Stimulated activated naive CD8-positive, alpha-beta T cell treated with anti-CD3 and anti-CD28 coated beads, Interleukin-15, Interleukin-2, amounts not matched to agents 100 U/mL and 50 U/mL, for 24 hours (primary cell): ENCODE measurements around the gene ARL5A.

ENCODE experiments used
- ATAC-seq: fragments of 150-1000 bp; cut with Tn5 transposase; one replicate; pipeline ENCODE4 v1.10.0; 2021
- DNase-seq: peaks from one replicate; pipeline ENCODE4 v3.0.0; 2021

The ARL5A gene

DNA sequence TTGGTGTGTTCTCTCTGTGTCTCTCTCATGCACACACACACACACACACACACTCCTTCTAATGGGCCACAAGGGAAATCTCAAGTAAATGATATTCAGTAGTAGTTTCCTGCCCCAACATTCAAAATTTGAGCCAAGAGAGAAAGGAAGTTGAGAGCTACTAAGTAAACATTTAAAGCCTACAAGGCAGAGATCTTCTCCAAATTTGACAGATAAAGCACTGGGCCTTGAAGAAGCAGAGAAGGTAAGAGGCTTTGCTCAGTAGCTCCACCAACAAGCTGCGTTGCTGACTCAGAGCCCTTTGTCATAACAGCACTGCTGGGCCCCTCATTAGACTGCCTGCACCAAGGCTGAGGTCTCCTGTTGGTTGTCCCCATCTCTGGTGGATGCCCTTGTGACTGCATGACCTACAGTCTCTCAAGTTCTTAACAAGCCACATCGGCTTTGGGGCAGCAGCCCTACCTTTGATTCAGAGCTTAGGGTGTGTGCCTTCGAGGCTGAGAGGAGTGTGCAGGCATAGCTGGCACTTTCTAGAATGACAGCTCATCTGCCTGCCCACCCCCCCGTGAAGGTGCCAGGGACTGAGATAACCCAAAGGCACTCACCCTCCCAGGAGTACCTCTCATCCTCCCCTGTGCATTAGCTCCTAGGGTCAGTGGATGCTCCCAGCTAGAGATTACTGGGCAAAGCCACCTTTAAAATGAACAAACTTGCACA is 61.6 kb downstream of the ARL5A start:
- DNase-seq (peak; percentile 28), ATAC-seq (peak; percentile 84)

DNA sequence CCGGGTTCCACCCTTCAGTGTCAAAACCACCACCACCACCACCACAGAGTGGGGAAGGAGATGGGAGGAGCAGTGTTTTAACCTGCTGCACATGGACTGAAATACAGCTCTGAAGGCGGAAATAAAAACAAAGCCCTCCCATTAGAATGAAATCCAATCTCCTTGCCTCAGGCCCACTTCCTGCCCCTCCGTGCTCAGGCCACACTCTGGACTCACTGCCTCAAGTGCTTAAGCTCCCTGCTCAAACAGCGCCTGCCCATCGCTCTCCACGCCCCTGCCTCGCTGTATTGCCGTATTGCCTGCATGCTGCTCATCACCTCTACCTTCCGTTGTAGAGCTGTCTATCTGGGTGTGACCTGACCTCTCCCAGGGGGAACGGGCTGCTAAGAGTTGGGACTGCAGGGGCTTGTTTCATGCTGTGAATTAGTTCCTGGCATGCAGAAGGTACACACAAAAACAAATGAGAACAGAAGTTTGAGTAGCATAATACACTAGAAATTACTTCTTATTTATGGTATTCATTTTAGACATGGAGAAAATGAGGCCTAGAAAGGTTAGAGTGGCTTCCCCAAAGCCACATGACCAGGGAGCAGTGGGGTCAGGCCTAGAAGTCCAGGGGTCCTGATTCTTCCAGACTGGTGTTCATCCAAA is 62.3 kb downstream of the ARL5A start:
- DNase-seq, result no peak
- ATAC-seq, result no peak

DNA sequence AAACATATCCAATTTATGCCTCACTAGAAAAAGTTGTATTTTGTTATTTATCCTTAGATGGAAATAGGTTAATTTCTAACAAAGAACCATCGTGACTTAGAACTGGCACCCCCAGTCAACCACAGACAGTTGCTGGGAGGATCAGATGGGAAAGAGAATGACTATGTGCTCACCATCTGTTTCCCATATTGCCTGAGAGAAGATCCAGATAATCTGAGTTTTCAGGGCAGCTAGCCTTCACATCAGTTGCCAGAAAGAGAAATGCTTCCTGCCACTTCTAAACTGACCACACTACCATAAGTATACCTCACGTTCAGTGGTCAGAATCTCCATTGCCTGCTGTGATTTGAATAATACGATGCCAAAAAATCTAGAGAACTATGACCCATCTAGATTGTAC is 65.5 kb downstream of the ARL5A start:
- ATAC-seq, result no peak
- DNase-seq, result no peak

DNA sequence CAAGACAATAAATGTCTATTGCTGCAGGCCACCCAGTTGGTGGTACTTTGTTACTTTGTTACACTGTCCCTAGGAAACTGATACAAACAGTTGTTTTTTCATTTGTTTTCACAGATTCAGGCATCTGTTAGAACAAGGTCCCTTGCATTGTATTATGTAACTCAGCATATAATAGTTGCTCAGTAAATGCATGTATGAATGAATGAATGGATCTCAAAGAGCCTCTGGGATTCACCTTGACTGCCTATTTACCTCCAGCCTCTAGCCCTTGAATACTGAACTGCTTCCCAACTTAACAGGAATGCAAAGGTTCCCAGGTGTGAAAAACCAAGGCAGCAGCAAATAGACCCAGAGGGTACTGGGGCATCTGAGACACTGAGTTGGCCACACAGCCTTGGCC is 66.5 kb downstream of the ARL5A start:
- DNase-seq (no peak), ATAC-seq (no peak)

DNA sequence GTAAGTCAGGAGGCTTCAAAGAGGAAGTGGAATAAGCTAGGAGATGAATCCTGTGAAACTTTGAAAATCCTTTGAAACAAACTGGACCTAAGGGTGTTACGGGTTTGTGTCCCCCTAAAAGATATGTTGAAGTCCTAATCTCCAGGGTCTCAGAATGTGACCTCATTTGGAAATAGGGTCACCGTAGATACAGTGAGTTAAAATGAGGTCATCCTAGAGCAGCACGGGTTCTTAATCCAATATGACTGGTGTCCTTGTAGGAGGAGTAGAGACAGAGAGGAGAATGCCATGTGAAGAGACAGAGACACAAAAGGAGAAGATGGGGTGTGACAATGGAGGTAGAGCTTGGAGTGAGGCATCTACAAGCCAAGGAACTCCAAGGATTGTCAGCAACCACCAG is 67.0 kb downstream of the ARL5A start:
- DNase-seq, result no peak
- ATAC-seq, result no peak

DNA sequence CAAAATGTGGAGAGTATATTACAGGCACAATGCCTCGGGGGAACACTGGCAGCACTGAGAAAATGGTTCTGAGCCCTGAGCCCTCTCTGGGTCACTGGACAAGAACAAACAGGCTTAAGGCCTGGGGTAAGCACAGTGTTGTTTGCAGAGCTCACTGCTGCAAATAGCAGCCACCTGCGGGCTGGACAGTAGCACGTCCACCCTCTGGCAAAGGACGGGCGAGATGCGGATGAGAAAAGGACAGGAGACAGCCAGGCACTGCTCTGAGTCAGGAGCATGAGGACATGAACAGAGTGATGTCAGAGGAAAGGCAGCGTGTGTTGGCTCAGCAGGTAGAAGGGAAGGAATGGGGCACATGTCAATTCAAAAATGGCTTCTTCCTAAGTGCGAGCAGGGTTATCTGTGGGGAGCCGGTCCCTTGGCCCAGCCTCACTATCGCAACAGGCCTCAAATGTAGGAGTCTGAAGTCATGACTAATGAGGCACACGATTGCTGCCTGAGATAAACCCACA is 68.0 kb downstream of the ARL5A start:
- ATAC-seq (no peak), DNase-seq (no peak)

DNA sequence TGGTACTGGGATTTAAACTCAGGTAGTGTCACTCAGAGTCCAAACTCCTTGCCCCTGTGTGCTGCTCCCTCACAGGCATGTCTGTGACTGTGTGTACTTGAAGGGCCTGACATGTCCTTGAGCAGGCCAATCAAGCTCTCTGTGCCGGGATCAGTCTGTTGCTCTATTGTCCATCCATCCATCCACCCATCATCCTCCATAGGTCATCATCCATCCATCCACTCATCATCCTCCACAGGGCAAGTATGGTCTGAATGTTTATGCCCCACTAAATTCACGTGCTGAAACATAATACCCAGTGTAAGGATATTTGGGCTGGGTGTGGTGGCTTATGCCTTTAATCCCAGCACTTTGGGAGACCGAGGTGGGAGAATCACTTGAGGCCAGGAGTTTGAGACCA is 69.5 kb downstream of the ARL5A start:
- ATAC-seq, result no peak
- DNase-seq, result no peak

DNA sequence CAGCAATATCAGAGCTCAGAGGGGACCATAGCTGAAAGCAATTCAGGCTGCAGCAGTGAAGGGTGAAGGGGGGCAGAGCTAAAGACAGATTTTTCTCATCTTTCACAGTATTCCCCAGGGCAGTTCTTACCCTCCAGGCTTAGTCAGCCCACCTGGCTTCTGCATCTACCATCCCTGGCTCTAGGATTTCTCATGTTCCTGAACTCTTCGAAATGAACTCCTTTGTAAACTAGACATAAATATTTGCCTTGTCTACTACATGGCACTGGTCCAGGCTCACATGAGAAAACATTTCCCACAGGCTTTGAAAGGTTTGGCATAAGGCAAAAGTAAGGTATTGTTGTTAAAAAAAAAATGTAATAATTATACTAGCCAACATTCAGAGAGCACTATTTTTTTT is 70.4 kb downstream of the ARL5A start:
- DNase-seq (no peak), ATAC-seq (no peak)

DNA sequence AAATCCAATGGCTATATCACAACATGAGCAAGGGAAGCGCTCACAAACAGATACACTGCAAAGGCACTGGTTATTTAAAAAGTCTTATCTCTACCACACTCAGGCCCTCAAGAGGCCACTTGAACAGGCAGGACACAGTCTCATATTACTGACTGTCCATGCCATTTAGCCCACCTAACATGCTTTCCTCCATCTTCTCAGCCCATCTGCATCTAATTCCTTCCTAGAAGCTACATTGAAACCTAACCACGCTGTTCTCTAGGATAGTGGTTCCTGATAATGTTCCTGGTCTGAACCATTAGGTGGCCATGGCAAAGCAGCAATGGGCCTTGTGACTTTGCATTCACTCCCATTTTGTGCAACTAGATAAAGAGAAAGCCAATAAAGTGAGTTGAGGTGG is 71.4 kb downstream of the ARL5A start:
- ATAC-seq (no peak), DNase-seq (no peak)

DNA sequence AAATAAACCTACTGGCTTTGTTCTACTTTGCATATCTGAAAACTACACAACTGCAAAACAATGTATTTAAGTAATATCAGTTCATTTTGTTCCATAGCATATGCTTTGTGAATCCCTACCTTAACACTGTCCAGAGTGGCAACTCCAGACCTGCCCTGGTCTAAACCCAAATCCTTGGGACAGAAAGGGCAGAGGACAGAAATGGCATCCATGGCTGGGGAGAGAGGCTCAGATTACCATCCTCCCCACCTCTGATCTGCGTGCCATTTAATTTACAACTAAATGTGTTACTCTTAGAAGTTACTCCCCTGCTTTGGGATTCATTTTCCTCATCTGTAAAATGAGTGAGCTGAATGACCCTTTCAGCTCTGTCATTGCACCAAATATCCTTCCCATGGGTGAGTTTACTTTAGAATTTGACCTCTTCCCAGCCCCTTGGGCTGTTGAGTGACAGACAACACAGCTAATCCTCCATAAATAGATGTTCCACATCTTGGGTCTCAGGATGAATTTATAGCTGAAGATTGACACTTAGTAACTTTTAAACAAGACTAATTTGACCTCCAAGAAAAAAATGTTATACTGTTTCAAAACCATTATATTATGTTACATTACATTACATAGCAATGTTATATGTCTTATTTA is 73.8 kb downstream of the ARL5A start:
- ATAC-seq (no peak), DNase-seq (no peak)

- no peak for ATAC-seq
- no peak for DNase-seq
Measured at GRCh38 chr2:151753540-151753939, 74.7 kb downstream of the ARL5A start.
